HG02938 (cell line): Measurements from ENCODE around the gene TRMU.
"Not testable (repeated sequence)": the region's sequence is repeated elsewhere in the genome, so short reads cannot be mapped to it uniquely, and the experiment has no call there.

ENCODE experiments used
- ATAC-seq: cut with Tn5 transposase; IDR thresholded peaks from one replicate; pipeline ENCODE4 v1.9.1; 2021; ENCODE audit warnings: mild to moderate bottlenecking, moderate library complexity; ENCODE audit not compliant: unreplicated experiment

Gene TRMU

GRCh38 chr22:46381731-46382130 is 46.2 kb downstream of the TRMU start:
- no peak for ATAC-seq

- ATAC-seq: no peak
Measured at GRCh38 chr22:46382524-46382923, 47.0 kb downstream of the TRMU start.

GRCh38 chr22:46386312-46386711 is 50.8 kb downstream of the TRMU start:
- ATAC-seq: no peak

- no peak for ATAC-seq
Measured at GRCh38 chr22:46387748-46388147, 52.2 kb downstream of the TRMU start.

GRCh38 chr22:46388647-46389046 is 53.1 kb downstream of the TRMU start:
- no peak for ATAC-seq

GRCh38 chr22:46389081-46389480 is 53.6 kb downstream of the TRMU start:
- ATAC-seq: no peak

GRCh38 chr22:46390105-46390651 is 54.7 kb downstream of the TRMU start:
- no peak for ATAC-seq

- no peak for ATAC-seq
Measured at GRCh38 chr22:46390652-46391301, 55.3 kb downstream of the TRMU start.

- ATAC-seq: no peak
Measured at GRCh38 chr22:46391486-46392136, 56.1 kb downstream of the TRMU start.

- no peak for ATAC-seq
Measured at GRCh38 chr22:46392137-46392844, 56.8 kb downstream of the TRMU start.

GRCh38 chr22:46393873-46394272 is 58.4 kb downstream of the TRMU start:
- no peak for ATAC-seq

GRCh38 chr22:46394622-46395021 is 59.1 kb downstream of the TRMU start:
- ATAC-seq: no peak

- no peak for ATAC-seq
Measured at GRCh38 chr22:46395145-46395544, 59.6 kb downstream of the TRMU start.

GRCh38 chr22:46397049-46397448 is 61.5 kb downstream of the TRMU start:
- not testable (repeated sequence) for ATAC-seq

- no peak for ATAC-seq
Measured at GRCh38 chr22:46397514-46397913, 62.0 kb downstream of the TRMU start.

- no peak for ATAC-seq
Measured at GRCh38 chr22:46397951-46398350, 62.4 kb downstream of the TRMU start.

- ATAC-seq: no peak
Measured at GRCh38 chr22:46399251-46400024, 63.9 kb downstream of the TRMU start.

- no peak for ATAC-seq
Measured at GRCh38 chr22:46401370-46401769, 65.9 kb downstream of the TRMU start.

- no peak for ATAC-seq
Measured at GRCh38 chr22:46402505-46402904, 67.0 kb downstream of the TRMU start.

GRCh38 chr22:46403880-46404279 is 68.4 kb downstream of the TRMU start:
- ATAC-seq: not testable (repeated sequence)

GRCh38 chr22:46405901-46406300 is 70.4 kb downstream of the TRMU start:
- no peak for ATAC-seq
